Uterus (tissue), 2 donors: ENCODE measurements around the gene SCN5A.
"Not testable (repeated sequence)": the region's sequence is repeated elsewhere in the genome, so short reads cannot be mapped to it uniquely, and the experiment has no call there.

Experiments
- POLR2A ChIP-seq, 2 donors: fragments of 450-650 bp; IDR thresholded peaks; one replicate each; pipeline ENCODE4 v1.6.1; 2016; ENCODE audit warnings: antibody characterized with exemption in 2 of 2, mild to moderate bottlenecking in 1 of 2, moderate library complexity in 1 of 2
- TF ChIP-seq, protein P1 (sequence below), 4 experiments: fragments of 200-600 bp in 2 of 4; fragments of 450-650 bp in 2 of 4; sonication (generic) in 2 of 4; IDR thresholded peaks; one replicate each; pipeline ENCODE4 v1.5.1; 2016 to 2019; ENCODE audit warnings: antibody characterized with exemption in 4 of 4, mild to moderate bottlenecking in 2 of 4, moderate library complexity in 1 of 4

- not testable (repeated sequence) for TF ChIP-seq POLR2A (IDR thresholded peaks at IDR 0.05)
- TF ChIP-seq, protein P1, sequence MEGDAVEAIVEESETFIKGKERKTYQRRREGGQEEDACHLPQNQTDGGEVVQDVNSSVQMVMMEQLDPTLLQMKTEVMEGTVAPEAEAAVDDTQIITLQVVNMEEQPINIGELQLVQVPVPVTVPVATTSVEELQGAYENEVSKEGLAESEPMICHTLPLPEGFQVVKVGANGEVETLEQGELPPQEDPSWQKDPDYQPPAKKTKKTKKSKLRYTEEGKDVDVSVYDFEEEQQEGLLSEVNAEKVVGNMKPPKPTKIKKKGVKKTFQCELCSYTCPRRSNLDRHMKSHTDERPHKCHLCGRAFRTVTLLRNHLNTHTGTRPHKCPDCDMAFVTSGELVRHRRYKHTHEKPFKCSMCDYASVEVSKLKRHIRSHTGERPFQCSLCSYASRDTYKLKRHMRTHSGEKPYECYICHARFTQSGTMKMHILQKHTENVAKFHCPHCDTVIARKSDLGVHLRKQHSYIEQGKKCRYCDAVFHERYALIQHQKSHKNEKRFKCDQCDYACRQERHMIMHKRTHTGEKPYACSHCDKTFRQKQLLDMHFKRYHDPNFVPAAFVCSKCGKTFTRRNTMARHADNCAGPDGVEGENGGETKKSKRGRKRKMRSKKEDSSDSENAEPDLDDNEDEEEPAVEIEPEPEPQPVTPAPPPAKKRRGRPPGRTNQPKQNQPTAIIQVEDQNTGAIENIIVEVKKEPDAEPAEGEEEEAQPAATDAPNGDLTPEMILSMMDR (IDR thresholded peaks at IDR 0.05) = not testable (repeated sequence)
Observed at GRCh38 chr3:38566794-38567193, 82.7 kb downstream of the SCN5A start.
